H54 (cell line): ENCODE data around the gene HOXB8.

ENCODE experiments used
- DNase-seq: peaks from one replicate; pipeline ENCODE4 v3.0.0; 2011; ENCODE audit warnings: low spot score, mixed read lengths; ENCODE audit not compliant: insufficient read length
- FAIRE-seq: peaks from 3 replicates; lab custom pipeline; 2011; peaks lifted over from hg19 to GRCh38; lab: Jason Lieb, UNC
- POLR2A ChIP-seq: IDR thresholded peaks from 2 replicates; pipeline ENCODE4 v1.6.1; 2011; ENCODE audit warnings: low read depth, mild to moderate bottlenecking, low read length

HOXB8 gene

DNA sequence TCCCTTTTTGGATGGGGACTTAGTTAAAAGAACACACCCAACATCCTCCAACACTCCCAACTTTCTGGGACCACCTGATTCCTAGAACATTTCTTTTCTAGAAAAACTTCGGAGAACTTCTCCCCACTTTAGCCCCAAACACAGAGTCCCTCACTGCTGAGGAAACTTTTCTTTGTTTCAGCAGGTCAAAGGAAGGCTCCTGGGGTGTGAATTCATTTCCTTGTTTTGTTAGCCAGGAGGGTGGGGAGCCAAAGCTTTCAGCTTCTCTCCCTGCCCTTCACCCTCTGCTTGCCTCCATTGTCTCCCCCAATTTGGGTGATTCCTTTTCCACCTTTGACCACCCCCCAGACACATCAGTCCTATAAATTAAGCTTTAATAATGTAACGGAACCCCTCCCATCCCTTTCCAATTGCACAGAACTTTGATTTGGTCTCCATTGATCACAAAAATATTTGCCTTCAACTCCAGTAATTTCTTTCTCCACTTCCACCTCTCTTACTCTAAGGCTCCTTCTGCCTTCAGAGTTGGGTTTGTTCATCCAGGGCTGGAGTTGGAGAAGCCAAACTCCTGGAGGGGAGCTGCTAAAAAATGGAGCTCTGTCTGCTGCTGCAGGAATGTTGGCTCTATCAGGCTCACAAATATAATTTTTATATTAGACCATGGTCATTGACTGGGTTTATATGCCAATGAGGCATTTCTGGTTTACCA lies 47.3 kb downstream of the HOXB8 start:
- no peak for FAIRE-seq

DNA sequence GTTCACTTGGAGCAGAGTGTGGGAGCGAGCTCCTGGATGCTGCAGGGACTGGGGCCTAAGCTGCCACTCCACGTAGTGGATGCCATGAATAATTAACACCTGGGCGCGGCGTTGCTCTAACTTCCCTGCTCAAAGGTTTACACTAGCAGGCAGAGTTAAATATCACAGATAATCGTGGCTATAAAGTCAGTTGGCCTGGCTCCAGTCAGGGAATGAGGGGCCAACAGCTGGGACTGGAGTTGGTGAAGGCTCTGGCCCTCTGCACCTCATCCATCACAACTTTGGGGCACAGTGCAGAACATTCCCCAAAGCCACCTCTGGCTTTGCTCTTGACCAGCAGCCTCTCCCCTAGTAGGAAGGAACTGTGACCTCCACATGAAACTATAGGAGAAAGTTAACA lies 47.9 kb downstream of the HOXB8 start:
- FAIRE-seq (no peak), DNase-seq (no peak)
- no peak for TF ChIP-seq POLR2A

More for the DNA sequence above, 47.3 kb downstream of the HOXB8 start:
- no peak for DNase-seq
- TF ChIP-seq POLR2A: no peak

DNA sequence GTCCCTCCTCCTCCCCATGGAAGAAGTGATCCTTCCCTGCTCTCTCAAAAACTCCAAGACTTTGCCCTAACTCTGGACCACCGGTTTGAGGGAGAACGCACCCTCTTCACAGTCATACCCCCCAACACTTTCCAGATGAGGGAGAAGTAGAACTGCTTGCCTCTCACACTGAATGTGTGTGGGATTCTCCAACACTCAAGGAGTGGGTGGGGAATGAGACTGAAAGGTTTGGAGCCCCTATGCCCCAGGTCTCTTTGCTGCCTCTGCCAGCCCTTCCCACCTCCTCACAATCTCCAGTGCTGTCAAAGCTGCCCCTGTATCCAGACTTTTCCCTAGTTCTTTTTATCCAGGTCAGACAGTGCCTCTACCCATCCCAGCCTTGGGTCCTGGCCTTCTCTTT lies 48.4 kb downstream of the HOXB8 start:
- DNase-seq (no peak), FAIRE-seq (no peak)
- no peak for TF ChIP-seq POLR2A

DNA sequence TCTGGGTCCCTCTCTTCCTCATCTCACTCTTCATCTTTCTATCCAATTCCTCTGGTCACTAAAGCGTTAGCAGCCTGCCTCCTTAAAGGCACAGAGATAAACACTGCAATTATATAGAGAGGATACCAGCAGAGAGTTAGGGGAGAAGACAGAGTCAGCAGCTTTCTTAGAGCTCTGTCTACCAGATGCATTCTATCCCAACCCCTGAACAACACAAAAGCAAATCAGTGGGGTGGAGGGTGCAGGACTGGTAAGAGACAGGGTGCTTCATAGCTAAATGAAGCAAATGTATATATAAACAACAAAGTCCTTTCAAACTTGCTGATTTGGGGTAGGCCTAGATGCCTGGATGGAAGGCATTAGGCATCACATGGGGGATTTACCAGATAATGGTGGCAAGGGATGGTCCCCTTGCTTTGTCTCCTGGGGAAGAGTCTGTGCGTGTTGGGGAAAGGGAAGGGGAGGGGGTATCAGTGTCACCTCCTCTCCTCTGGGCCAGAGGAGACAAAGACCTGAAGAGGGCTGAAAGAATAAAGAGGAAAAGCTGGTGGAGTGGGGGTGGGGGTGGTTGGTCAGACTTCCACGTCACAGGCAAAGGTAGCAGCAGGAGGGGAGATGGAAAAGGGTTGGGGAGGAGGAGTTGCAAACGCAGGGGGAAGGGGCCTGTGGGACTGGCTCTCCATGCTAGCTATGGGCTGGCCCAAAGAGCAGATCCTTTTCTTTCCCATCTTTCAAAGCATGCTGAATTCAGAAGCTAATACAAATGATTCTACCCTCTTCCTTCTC lies 49.0 kb downstream of the HOXB8 start:
- DNase-seq (no peak), FAIRE-seq (no peak)
- no peak for TF ChIP-seq POLR2A

DNA sequence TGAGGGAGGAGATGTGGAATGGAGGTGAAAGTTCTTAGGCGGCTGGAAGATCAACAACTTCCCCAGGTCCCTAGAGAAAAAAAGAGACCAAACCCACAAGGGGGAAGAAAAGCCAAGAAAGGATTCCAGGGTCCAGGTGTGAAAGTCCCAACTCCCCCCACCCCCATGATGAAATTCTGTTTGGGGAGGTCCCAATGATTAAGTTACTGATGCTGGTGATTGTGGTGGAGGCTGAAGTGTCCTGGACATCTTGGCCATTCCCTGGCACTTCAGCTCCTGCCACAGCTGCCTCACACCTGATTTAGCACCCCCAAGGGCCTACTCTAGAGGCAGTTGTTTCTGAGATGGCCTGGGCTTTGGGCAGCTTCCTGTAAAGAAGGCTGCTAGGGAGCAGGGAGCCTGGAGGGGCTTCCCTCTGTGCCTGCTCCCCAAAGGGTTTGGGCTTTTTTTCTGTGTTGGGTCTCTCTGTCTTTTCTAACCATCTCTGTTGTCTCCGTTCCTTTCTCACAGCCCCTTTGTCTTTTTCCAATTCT lies 50.0 kb downstream of the HOXB8 start:
- no peak for TF ChIP-seq POLR2A
- no peak for DNase-seq
- FAIRE-seq: no peak

DNA sequence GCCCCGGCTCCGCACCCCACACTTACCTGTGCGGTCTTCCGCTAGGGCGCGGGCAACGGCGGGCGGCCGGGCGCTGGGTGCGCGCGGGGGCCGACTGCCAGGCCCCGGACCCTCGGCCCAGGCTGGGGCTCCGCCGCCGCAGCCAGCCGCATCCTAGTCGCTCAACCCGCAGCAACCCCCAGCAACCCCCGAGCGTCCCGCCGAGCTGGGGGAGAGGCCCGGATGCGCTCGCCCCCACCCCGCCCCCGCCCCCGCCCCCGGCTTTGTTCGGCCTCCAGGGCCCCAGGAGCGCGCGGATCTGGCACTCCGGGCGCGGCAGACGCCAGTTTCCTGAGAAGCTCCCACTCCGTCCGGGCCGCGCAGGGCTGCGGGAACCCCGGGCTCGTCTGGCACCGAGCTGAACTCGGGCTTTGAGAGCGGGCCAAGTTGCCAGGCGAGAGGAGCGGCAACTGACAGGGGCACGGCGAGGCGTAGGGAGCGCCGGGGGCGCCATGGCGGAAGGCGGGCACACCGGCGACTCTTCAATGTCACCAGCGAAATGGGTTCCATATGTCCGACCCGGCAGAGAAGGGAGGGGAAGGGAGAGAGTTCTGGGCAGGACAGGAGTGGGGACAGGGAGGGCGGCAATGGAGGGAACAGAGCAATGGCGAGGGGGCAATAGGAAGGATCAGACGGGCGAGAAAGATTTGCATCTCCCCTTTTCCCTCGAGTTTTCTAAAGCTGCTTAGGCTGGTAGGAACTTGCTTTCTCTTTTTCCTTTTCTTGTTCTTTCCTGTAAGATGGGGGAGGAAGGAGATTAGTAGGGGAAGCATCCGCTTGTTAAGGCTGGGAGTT lies 50.7 kb downstream of the HOXB8 start:
- TF ChIP-seq POLR2A: no peak
- FAIRE-seq (no peak), DNase-seq (no peak)

DNA sequence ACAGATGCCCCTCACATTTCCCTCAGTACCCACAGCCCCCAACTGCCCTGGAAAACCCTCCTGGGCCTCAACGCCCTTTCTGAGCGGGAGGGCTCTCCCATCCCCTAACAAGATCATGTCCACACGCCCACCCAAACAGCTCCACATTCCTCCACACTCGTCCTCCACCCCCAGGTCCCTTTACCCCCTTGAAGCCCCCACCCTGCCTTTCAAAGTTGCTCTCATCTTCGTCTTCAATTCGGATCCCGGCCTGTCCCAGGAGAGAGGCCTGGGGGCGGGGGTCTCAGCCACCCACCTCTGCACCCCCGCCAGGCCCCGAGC lies 51.3 kb downstream of the HOXB8 start:
- FAIRE-seq (no peak), DNase-seq (no peak)

DNA sequence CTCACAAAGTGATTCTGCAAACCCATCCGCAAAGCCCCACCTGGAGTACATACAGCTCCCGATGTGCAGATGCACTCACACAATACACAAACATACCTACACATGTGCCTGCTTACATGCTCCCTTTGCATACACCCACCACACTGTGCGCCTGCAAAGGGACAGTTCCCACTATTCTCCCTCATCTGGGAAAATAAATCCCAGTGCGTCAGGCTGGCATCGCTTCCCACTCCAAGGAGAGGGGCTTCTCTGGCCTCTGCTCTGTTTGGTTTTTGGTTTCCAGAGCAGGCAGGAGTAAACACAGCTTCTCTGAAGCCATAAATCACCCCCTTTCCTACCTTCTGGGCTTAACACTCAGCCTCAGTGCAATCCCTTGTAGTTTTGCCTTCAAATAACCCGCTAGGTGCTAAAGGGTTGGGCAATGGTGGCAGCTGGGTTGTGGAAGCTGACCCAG lies 51.7 kb downstream of the HOXB8 start:
- no peak for TF ChIP-seq POLR2A
- DNase-seq (no peak), FAIRE-seq (no peak)

More for the DNA sequence above, 51.3 kb downstream of the HOXB8 start:
- no peak for TF ChIP-seq POLR2A

DNA sequence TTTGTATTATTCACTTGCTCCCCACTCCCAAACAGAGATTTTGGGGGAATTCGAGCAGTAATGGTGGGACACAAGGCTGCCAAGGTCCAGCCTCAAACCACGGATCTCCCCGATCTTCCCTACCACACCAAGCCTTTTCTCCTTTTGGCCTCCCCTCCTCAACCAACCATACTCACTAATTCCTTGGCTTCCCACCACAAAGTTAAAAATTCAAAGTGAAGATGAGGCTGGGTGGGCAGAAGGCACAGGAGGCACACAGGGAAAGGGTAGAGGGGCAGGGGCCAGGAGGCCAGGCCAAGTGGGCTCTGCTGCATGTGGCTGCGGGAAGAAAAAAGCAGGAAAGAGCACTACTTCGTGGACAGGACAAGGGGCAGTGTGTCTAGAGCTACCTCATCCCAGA lies 52.2 kb downstream of the HOXB8 start:
- no peak for TF ChIP-seq POLR2A
- DNase-seq (no peak), FAIRE-seq (no peak)
